Keratinocyte (primary cell): ENCODE data around the gene STXBP2.

Experiments
- CTCF ChIP-seq, 3 experiments: IDR thresholded peaks in 1 of 3; conservative IDR thresholded peaks in 1 of 3; optimal IDR thresholded peaks in 1 of 3; 2 replicates in 2 of 3; 3 replicates in 1 of 3; pipeline versions ENCODE3 to v1.5.1; 2011; ENCODE audit warnings: low read length in 3 of 3, mild to moderate bottlenecking in 3 of 3, moderate library complexity in 2 of 3, control low read depth in 1 of 3, inconsistent platforms in 1 of 3; ENCODE audit not compliant: insufficient read depth in 2 of 3; ENCODE audit errors: extremely low read depth in 1 of 3
- EZH2 ChIP-seq: IDR thresholded peaks from one replicate; pipeline ENCODE4 v1.6.1; 2012; ENCODE audit warnings: inconsistent platforms, mild to moderate bottlenecking, low read length, moderate library complexity

DNA sequence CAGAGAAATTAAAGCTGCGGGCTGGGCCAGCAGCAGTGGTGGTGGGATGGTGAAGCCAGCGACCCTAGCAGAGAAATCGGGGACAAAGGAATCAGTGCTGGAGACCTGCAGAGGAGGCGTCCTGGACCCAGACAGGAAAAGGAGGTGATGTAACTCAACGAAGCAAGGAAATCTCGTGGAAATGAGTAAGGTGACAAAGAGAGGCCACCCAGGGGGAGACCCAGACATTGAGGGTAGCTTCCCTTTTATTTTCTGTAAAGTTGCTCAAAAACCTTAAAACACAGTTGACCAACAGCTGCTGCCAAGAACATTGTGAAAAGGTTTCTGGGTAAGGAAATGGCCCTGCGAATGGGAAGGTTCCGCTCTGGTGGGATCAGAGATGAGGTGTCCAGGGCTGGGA lies 18.7 kb downstream of the STXBP2 start:
- TF ChIP-seq CTCF (optimal IDR thresholded peaks at IDR 0.05 in 1 of 3, IDR thresholded peaks at IDR 0.05 in 1 of 3, conservative IDR thresholded peaks at IDR 0.05 in 1 of 3; ENCODE audit: extremely low read depth in 1 of 3, insufficient read depth in 2 of 3, low read length in 3 of 3) (no peak), EZH2 (no peak)
